ENCODE results near the gene MAML3.

The MAML3 gene

GRCh38 chr4:139972305-139972704, 181.7 kb downstream of the MAML3 start:
- DNase-seq (ENCODE audit: low read depth in 1 of 2, low spot score in 1 of 2) = no peak
- H3K27me3 ChIP-seq (ENCODE audit: insufficient read depth, poor library complexity, severe bottlenecking) = no peaks in the 10 kb centered on the region
- H3K27ac ChIP-seq (replicated peaks) = no peak overlapping the region
- H3K4me3 ChIP-seq (replicated peaks; ENCODE audit: insufficient read depth, low read length) = no peak overlapping the region
- TF ChIP-seq POLR2AphosphoS5 (IDR thresholded peaks at IDR 0.05; ENCODE audit: low read depth) (no peak), SPI1 (IDR thresholded peaks at IDR 0.05; ENCODE audit: borderline replicate concordance, low read depth) (no peak), CTCF (IDR thresholded peaks at IDR 0.05; ENCODE audit: insufficient read depth, low read length) (no peak), GABPA (IDR thresholded peaks at IDR 0.05; ENCODE audit: low read depth) (no peak), REST (IDR thresholded peaks at IDR 0.05; ENCODE audit: insufficient replicate concordance, low read depth) (no peak)

GRCh38 chr4:139971111-139971510, 182.9 kb downstream of the MAML3 start:
- Histone ChIP-seq H3K4me3 (replicated peaks; ENCODE audit: insufficient read depth, low read length) (no peak overlapping the region), H3K27me3 (ENCODE audit: insufficient read depth, poor library complexity, severe bottlenecking) (no peaks in the 10 kb centered on the region), H3K27ac (replicated peaks) (no peak overlapping the region)
- TF ChIP-seq POLR2AphosphoS5 (IDR thresholded peaks at IDR 0.05; ENCODE audit: low read depth) (no peak), SPI1 (IDR thresholded peaks at IDR 0.05; ENCODE audit: borderline replicate concordance, low read depth) (no peak), CTCF (IDR thresholded peaks at IDR 0.05; ENCODE audit: insufficient read depth, low read length) (no peak), REST (IDR thresholded peaks at IDR 0.05; ENCODE audit: insufficient replicate concordance, low read depth) (no peak), GABPA (IDR thresholded peaks at IDR 0.05; ENCODE audit: low read depth) (no peak)
- no peak for DNase-seq (ENCODE audit: low read depth in 1 of 2, low spot score in 1 of 2)

GRCh38 chr4:139969635-139970266, 184.2 kb downstream of the MAML3 start:
- TF ChIP-seq CTCF (IDR thresholded peaks at IDR 0.05; ENCODE audit: insufficient read depth, low read length) (no peak), REST (IDR thresholded peaks at IDR 0.05; ENCODE audit: insufficient replicate concordance, low read depth) (no peak), GABPA (IDR thresholded peaks at IDR 0.05; ENCODE audit: low read depth) (no peak), POLR2AphosphoS5 (IDR thresholded peaks at IDR 0.05; ENCODE audit: low read depth) (no peak), SPI1 (IDR thresholded peaks at IDR 0.05; ENCODE audit: borderline replicate concordance, low read depth) (no peak)
- DNase-seq (ENCODE audit: low read depth in 1 of 2, low spot score in 1 of 2) = no peak
- H3K27ac ChIP-seq (replicated peaks) = no peak overlapping the region

More at GRCh38 chr4:139969635-139970266, 184.2 kb downstream of the MAML3 start:
- no peak overlapping the region for H3K4me3 ChIP-seq (replicated peaks; ENCODE audit: insufficient read depth, low read length)
- no peaks in the 10 kb centered on the region for H3K27me3 ChIP-seq (ENCODE audit: insufficient read depth, poor library complexity, severe bottlenecking)

Data from HL-60 (cell line).